ENCODE measurements around the gene CASK.
"Not testable (repeated sequence)": the region's sequence is repeated elsewhere in the genome, so short reads cannot be mapped to it uniquely, and the experiment has no call there.

Gene CASK

GRCh38 chrX:41522081-41522480, 401.3 kb downstream of the CASK start:
- peaks cover 29% of the 10 kb centered on the region for H3K4me1 ChIP-seq (ENCODE audit: control insufficient read depth, insufficient read depth, low read length, unreplicated experiment)
- no peak overlapping the region for H3K27ac ChIP-seq (ENCODE audit: low read depth, low read length)
- no peak overlapping the region for H2AFZ ChIP-seq (ENCODE audit: low read length, unreplicated experiment)
- H3K79me2 ChIP-seq (ENCODE audit: control insufficient read depth, insufficient read depth, low read length, unreplicated experiment) = no peaks in the 10 kb centered on the region
- no peaks in the 10 kb centered on the region for H3K36me3 ChIP-seq (ENCODE audit: insufficient read depth, low read length)
- no peaks in the 10 kb centered on the region for H3K27me3 ChIP-seq (ENCODE audit: insufficient read depth, low read length)
- H3K4me3 ChIP-seq (ENCODE audit: low read depth, low read length) = no peak overlapping the region

- H2AFZ ChIP-seq (ENCODE audit: low read length, unreplicated experiment) = no peak overlapping the region
- H3K27ac ChIP-seq (ENCODE audit: low read depth, low read length) = no peak overlapping the region
- H3K79me2 ChIP-seq (ENCODE audit: control insufficient read depth, insufficient read depth, low read length, unreplicated experiment) = no peaks in the 10 kb centered on the region
- H3K27me3 ChIP-seq (ENCODE audit: insufficient read depth, low read length) = no peaks in the 10 kb centered on the region
- no peaks in the 10 kb centered on the region for H3K36me3 ChIP-seq (ENCODE audit: insufficient read depth, low read length)
- H3K4me3 ChIP-seq (ENCODE audit: low read depth, low read length) = no peak overlapping the region
- H3K4me1 ChIP-seq (ENCODE audit: control insufficient read depth, insufficient read depth, low read length, unreplicated experiment) = peaks cover 12% of the 10 kb centered on the region
Observed at GRCh38 chrX:41519468-41519867, 403.9 kb downstream of the CASK start.

- no peak overlapping the region for H3K27ac ChIP-seq (ENCODE audit: low read depth, low read length)
- H3K36me3 ChIP-seq (ENCODE audit: insufficient read depth, low read length) = no peaks in the 10 kb centered on the region
- H3K27me3 ChIP-seq (ENCODE audit: insufficient read depth, low read length) = no peaks in the 10 kb centered on the region
- H2AFZ ChIP-seq (ENCODE audit: low read length, unreplicated experiment) = no peak overlapping the region
- no peaks in the 10 kb centered on the region for H3K79me2 ChIP-seq (ENCODE audit: control insufficient read depth, insufficient read depth, low read length, unreplicated experiment)
- H3K4me1 ChIP-seq (ENCODE audit: control insufficient read depth, insufficient read depth, low read length, unreplicated experiment) = peaks cover 6% of the 10 kb centered on the region
- H3K4me3 ChIP-seq (ENCODE audit: low read depth, low read length) = no peak overlapping the region
Observed at GRCh38 chrX:41518841-41519220, 404.5 kb downstream of the CASK start.

- Histone ChIP-seq H3K4me3 (ENCODE audit: low read depth, low read length) (no peak overlapping the region), H3K27ac (ENCODE audit: low read depth, low read length) (no peak overlapping the region), H3K4me1 (ENCODE audit: control insufficient read depth, insufficient read depth, low read length, unreplicated experiment) (peaks cover 3% of the 10 kb centered on the region)
Observed at GRCh38 chrX:41518127-41518840, 405.1 kb downstream of the CASK start.

GRCh38 chrX:41516999-41517765, 406.2 kb downstream of the CASK start:
- no peaks in the 10 kb centered on the region for H3K27me3 ChIP-seq (ENCODE audit: insufficient read depth, low read length)
- H3K4me3 ChIP-seq (ENCODE audit: low read depth, low read length) = no peak overlapping the region
- peaks cover 3% of the 10 kb centered on the region for H3K4me1 ChIP-seq (ENCODE audit: control insufficient read depth, insufficient read depth, low read length, unreplicated experiment)
- H3K79me2 ChIP-seq (ENCODE audit: control insufficient read depth, insufficient read depth, low read length, unreplicated experiment) = no peaks in the 10 kb centered on the region
- H2AFZ ChIP-seq (ENCODE audit: low read length, unreplicated experiment) = no peak overlapping the region
- no peaks in the 10 kb centered on the region for H3K36me3 ChIP-seq (ENCODE audit: insufficient read depth, low read length)
- H3K27ac ChIP-seq (ENCODE audit: low read depth, low read length) = no peak overlapping the region

More at GRCh38 chrX:41518127-41518840, 405.1 kb downstream of the CASK start:
- H3K79me2 ChIP-seq (ENCODE audit: control insufficient read depth, insufficient read depth, low read length, unreplicated experiment) = no peaks in the 10 kb centered on the region
- no peak overlapping the region for H2AFZ ChIP-seq (ENCODE audit: low read length, unreplicated experiment)
- H3K27me3 ChIP-seq (ENCODE audit: insufficient read depth, low read length) = no peaks in the 10 kb centered on the region
- no peaks in the 10 kb centered on the region for H3K36me3 ChIP-seq (ENCODE audit: insufficient read depth, low read length)

GRCh38 chrX:41516456-41516855, 406.9 kb downstream of the CASK start:
- peaks cover 3% of the 10 kb centered on the region for H3K4me1 ChIP-seq (ENCODE audit: control insufficient read depth, insufficient read depth, low read length, unreplicated experiment)
- H3K27me3 ChIP-seq (ENCODE audit: insufficient read depth, low read length) = no peaks in the 10 kb centered on the region
- H3K79me2 ChIP-seq (ENCODE audit: control insufficient read depth, insufficient read depth, low read length, unreplicated experiment) = no peaks in the 10 kb centered on the region

GRCh38 chrX:41515376-41515775, 408.0 kb downstream of the CASK start:
- Histone ChIP-seq H3K36me3 (ENCODE audit: insufficient read depth, low read length) (no peaks in the 10 kb centered on the region), H3K27me3 (ENCODE audit: insufficient read depth, low read length) (no peaks in the 10 kb centered on the region), H3K79me2 (ENCODE audit: control insufficient read depth, insufficient read depth, low read length, unreplicated experiment) (no peaks in the 10 kb centered on the region), H3K4me3 (ENCODE audit: low read depth, low read length) (no peak overlapping the region), H2AFZ (ENCODE audit: low read length, unreplicated experiment) (no peak overlapping the region), H3K27ac (ENCODE audit: low read depth, low read length) (no peak overlapping the region), H3K4me1 (ENCODE audit: control insufficient read depth, insufficient read depth, low read length, unreplicated experiment) (peaks cover 3% of the 10 kb centered on the region)

More at GRCh38 chrX:41516456-41516855, 406.9 kb downstream of the CASK start:
- no peak overlapping the region for H3K27ac ChIP-seq (ENCODE audit: low read depth, low read length)
- H2AFZ ChIP-seq (ENCODE audit: low read length, unreplicated experiment) = no peak overlapping the region
- no peak overlapping the region for H3K4me3 ChIP-seq (ENCODE audit: low read depth, low read length)
- no peaks in the 10 kb centered on the region for H3K36me3 ChIP-seq (ENCODE audit: insufficient read depth, low read length)

- H3K36me3 ChIP-seq (ENCODE audit: insufficient read depth, low read length) = no peaks in the 10 kb centered on the region
- H3K27ac ChIP-seq (ENCODE audit: low read depth, low read length) = no peak overlapping the region
- H3K4me3 ChIP-seq (ENCODE audit: low read depth, low read length) = no peak overlapping the region
- H3K27me3 ChIP-seq (ENCODE audit: insufficient read depth, low read length) = no peaks in the 10 kb centered on the region
- H3K79me2 ChIP-seq (ENCODE audit: control insufficient read depth, insufficient read depth, low read length, unreplicated experiment) = no peaks in the 10 kb centered on the region
- H3K4me1 ChIP-seq (ENCODE audit: control insufficient read depth, insufficient read depth, low read length, unreplicated experiment) = peaks cover 2% of the 10 kb centered on the region
- H2AFZ ChIP-seq (ENCODE audit: low read length, unreplicated experiment) = no peak overlapping the region
Observed at GRCh38 chrX:41514179-41514578, 409.2 kb downstream of the CASK start.

- H3K4me3 ChIP-seq (ENCODE audit: low read depth, low read length); H3K36me3 ChIP-seq (ENCODE audit: insufficient read depth, low read length); H3K79me2 ChIP-seq (ENCODE audit: control insufficient read depth, insufficient read depth, low read length, unreplicated experiment); H3K27me3 ChIP-seq (ENCODE audit: insufficient read depth, low read length); H3K27ac ChIP-seq (ENCODE audit: low read depth, low read length); H2AFZ ChIP-seq (ENCODE audit: low read length, unreplicated experiment); H3K4me1 ChIP-seq (ENCODE audit: control insufficient read depth, insufficient read depth, low read length, unreplicated experiment): not testable (repeated sequence)
Observed at GRCh38 chrX:41512853-41513252, 410.5 kb downstream of the CASK start.

GRCh38 chrX:41512394-41512793, 411.0 kb downstream of the CASK start:
- Histone ChIP-seq H3K79me2 (ENCODE audit: control insufficient read depth, insufficient read depth, low read length, unreplicated experiment) (no peaks in the 10 kb centered on the region), H3K36me3 (ENCODE audit: insufficient read depth, low read length) (no peaks in the 10 kb centered on the region), H3K27ac (ENCODE audit: low read depth, low read length) (no peak overlapping the region), H3K27me3 (ENCODE audit: insufficient read depth, low read length) (no peaks in the 10 kb centered on the region), H3K4me1 (ENCODE audit: control insufficient read depth, insufficient read depth, low read length, unreplicated experiment) (no peaks in the 10 kb centered on the region), H3K4me3 (ENCODE audit: low read depth, low read length) (no peak overlapping the region), H2AFZ (ENCODE audit: low read length, unreplicated experiment) (no peak overlapping the region)

- H3K27me3 ChIP-seq (ENCODE audit: insufficient read depth, low read length) = no peaks in the 10 kb centered on the region
- no peaks in the 10 kb centered on the region for H3K36me3 ChIP-seq (ENCODE audit: insufficient read depth, low read length)
- no peak overlapping the region for H3K27ac ChIP-seq (ENCODE audit: low read depth, low read length)
- H3K79me2 ChIP-seq (ENCODE audit: control insufficient read depth, insufficient read depth, low read length, unreplicated experiment) = no peaks in the 10 kb centered on the region
- H3K4me1 ChIP-seq (ENCODE audit: control insufficient read depth, insufficient read depth, low read length, unreplicated experiment) = no peaks in the 10 kb centered on the region
- no peak overlapping the region for H2AFZ ChIP-seq (ENCODE audit: low read length, unreplicated experiment)
- H3K4me3 ChIP-seq (ENCODE audit: low read depth, low read length) = no peak overlapping the region
Observed at GRCh38 chrX:41507919-41508318, 415.4 kb downstream of the CASK start.

Measured in ACC112 (cell line).